Stimulated activated CD4-positive, alpha-beta T cell treated with anti-CD3 and anti-CD28 coated beads, Interleukin-15, amount 100 ng/mL, for 1 hour (primary cell): ENCODE data around the gene ARSB.

Source experiments
- DNase-seq, 2 donors: peaks; one replicate each; pipeline ENCODE4 v3.0.0-alpha.2; 2020; ENCODE audit warnings: low read depth in 1 of 2, low spot score in 1 of 2

ARSB gene

DNA sequence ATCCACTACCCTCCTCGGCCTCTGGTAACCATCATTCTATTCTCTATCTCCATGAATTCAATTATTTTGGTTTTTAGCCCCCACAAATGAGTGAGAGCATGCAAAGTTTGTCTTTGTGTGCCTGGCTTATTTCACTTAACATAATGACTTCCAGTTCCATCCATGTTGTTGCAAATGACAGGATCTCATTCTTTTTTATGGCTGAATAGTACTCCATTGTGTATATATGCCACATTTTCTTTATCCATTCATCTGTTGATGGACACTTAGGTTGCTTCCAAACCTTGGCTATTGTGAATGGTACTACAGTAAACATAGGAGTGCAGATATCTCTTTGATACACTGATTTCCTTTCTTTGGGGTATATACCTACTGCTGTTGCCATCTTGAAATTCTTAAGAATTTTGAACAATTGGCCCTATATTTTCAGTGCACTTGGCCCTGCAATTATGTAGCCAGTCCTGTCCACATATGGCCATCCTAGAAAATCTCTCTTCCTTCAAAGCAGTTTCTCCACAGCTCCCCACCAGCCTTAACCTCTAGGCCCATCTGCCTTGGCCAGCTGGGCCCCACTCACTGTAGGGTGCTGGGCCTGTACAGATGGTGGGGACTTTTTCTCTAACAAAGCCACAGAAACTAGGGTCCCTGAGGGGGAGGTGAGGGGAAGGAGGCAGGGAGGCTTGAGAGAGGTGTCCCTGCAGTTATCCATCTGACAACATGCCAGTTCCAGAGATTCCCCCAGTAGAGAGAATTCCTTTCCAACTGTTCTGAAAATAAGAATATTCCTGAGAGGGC, 254.6 kb downstream of the ARSB start:
- DNase-seq: no peak

DNA sequence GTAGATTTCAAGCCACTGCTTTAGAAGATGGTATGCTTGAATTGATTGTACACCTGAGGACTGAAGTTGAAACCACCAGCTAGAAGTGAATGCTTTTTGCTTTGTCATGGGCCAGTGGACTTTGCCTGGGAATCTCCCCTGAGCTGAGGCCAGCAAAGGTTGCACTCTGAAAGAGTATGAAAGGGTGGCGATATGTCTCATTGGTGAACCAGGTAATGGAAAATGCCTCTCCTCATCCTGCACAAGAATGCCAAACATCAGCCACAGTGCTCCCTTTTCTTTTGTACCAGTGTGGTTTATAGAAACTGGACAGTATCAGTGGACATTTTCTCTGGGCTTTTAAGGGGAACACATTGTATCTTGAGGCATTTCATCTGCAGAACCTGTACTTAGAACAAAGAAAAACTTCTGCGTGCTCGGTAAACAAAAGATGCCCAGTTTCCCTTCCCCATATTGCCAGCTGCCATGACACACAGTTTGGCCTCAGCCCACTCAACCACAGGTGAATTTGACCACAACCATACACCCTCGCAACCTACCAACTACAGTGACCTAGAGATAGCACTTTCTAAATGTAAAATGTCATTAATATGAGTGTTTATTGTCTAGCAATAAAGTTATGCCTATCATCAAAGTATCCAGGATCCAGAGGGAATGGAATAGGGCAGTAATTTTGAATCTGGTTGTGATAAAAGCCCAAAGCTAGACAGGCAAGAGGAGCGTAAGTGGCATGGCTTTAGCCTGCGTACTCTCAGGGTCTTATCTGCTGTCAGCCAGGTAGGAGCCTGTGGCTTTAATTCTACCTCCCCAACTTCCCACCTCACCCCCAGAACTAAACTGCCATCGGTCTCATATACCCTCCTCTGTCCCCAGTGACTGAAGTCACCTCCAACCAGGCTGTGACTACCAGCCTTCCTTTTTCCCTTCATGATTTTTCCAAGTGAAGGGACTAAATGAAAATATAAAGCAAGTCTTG, 257.0 kb downstream of the ARSB start:
- DNase-seq: no peak
